ENCODE measurements around the gene NEURL1B. TPM values are rescaled to one million over a fixed set of nuclear protein-coding genes. Genes with fewer than 3 reads are reported as not detected.

NEURL1B gene
- total and polyA plus RNA-seq, 2 donors: 4.7 to 5.3 TPM

DNA sequence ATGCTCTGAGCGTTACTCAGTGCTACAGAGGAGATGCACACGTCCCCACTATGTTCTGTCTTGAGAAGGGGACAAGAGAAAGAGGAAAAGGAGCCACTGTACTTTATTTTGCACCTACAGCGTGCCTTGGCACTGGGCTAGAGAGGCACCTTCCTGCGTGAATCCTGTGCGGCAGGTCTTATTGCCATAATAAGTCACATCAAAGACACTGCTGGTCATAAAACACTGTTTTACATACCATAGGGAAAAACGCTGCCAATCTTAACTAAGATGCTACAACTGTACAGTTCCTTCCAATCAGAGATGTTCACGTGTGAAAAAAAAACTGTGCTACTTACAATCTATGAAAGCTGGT lies 48.1 kb downstream of the NEURL1B start:
- peaks cover 0 to 5% of the 10 kb centered on the region in 2 donors for H3K36me3 ChIP-seq (ENCODE audit: control insufficient read depth in 2 of 2, insufficient read depth in 2 of 2, low read length in 1 of 2)
- no peak overlapping the region for H3K4me3 ChIP-seq (ENCODE audit: low read length in 2 of 2)
- peaks cover 0 to 3% of the 10 kb centered on the region in 2 donors for H3K27me3 ChIP-seq (ENCODE audit: control insufficient read depth in 2 of 2, insufficient read depth in 1 of 2, low read length in 1 of 2)
- 39% methylated on average over 7 of the region's 7 CpGs for WGBS
- H3K4me1 ChIP-seq (ENCODE audit: control insufficient read depth in 2 of 2, insufficient read depth in 2 of 2, low read length in 2 of 2): peaks cover 6 to 28% of the 10 kb centered on the region in 2 donors
- H3K27ac ChIP-seq (ENCODE audit: low read depth in 1 of 2, low read length in 1 of 2): peak overlapping the region; percentile 81 to 84
- H3K9me3 ChIP-seq (ENCODE audit: control insufficient read depth in 2 of 2, insufficient read depth in 1 of 2, low read length in 1 of 2): no peaks in the 10 kb centered on the region
- no peak for DNase-seq (ENCODE audit: low read depth in 6 of 9, low spot score in 9 of 9)

- WGBS: 88% methylated on average over 10 of the region's 10 CpGs
- Histone ChIP-seq H3K4me3 (ENCODE audit: low read length in 2 of 2) (no peak overlapping the region), H3K4me1 (ENCODE audit: control insufficient read depth in 2 of 2, insufficient read depth in 2 of 2, low read length in 2 of 2) (peaks cover 6 to 28% of the 10 kb centered on the region in 2 donors), H3K27ac (ENCODE audit: low read depth in 1 of 2, low read length in 1 of 2) (no peak overlapping the region), H3K9me3 (ENCODE audit: control insufficient read depth in 2 of 2, insufficient read depth in 1 of 2, low read length in 1 of 2) (no peaks in the 10 kb centered on the region), H3K36me3 (ENCODE audit: control insufficient read depth in 2 of 2, insufficient read depth in 2 of 2, low read length in 1 of 2) (peaks cover 0 to 5% of the 10 kb centered on the region in 2 donors), H3K27me3 (ENCODE audit: control insufficient read depth in 2 of 2, insufficient read depth in 1 of 2, low read length in 1 of 2) (no peaks in the 10 kb centered on the region)
- no peak for DNase-seq (ENCODE audit: low read depth in 6 of 9, low spot score in 9 of 9)
Observed at GRCh38 chr5:172689801-172690200, 48.7 kb downstream of the NEURL1B start.

GRCh38 chr5:172690258-172691075 lies 49.4 kb downstream of the NEURL1B start:
- Histone ChIP-seq H3K9me3 (ENCODE audit: control insufficient read depth in 2 of 2, insufficient read depth in 1 of 2, low read length in 1 of 2) (no peaks in the 10 kb centered on the region), H3K27me3 (ENCODE audit: control insufficient read depth in 2 of 2, insufficient read depth in 1 of 2, low read length in 1 of 2) (no peaks in the 10 kb centered on the region), H3K4me3 (ENCODE audit: low read length in 2 of 2) (no peak overlapping the region), H3K27ac (ENCODE audit: low read depth in 1 of 2, low read length in 1 of 2) (no peak overlapping the region), H3K36me3 (ENCODE audit: control insufficient read depth in 2 of 2, insufficient read depth in 2 of 2, low read length in 1 of 2) (peaks cover 0 to 5% of the 10 kb centered on the region in 2 donors), H3K4me1 (ENCODE audit: control insufficient read depth in 2 of 2, insufficient read depth in 2 of 2, low read length in 2 of 2) (peaks cover 6 to 34% of the 10 kb centered on the region in 2 donors)
- DNase-seq (ENCODE audit: low read depth in 6 of 9, low spot score in 9 of 9): no peak
- 94% methylated on average over 24 of the region's 24 CpGs for WGBS

GRCh38 chr5:172691886-172692285 lies 50.8 kb downstream of the NEURL1B start:
- WGBS: 95% methylated on average over 7 of the region's 7 CpGs
- no peak for DNase-seq (ENCODE audit: low read depth in 6 of 9, low spot score in 9 of 9)
- Histone ChIP-seq H3K4me3 (ENCODE audit: low read length in 2 of 2) (no peak overlapping the region), H3K4me1 (ENCODE audit: control insufficient read depth in 2 of 2, insufficient read depth in 2 of 2, low read length in 2 of 2) (peaks cover 11 to 42% of the 10 kb centered on the region in 2 donors), H3K36me3 (ENCODE audit: control insufficient read depth in 2 of 2, insufficient read depth in 2 of 2, low read length in 1 of 2) (peaks cover 0 to 5% of the 10 kb centered on the region in 2 donors), H3K9me3 (ENCODE audit: control insufficient read depth in 2 of 2, insufficient read depth in 1 of 2, low read length in 1 of 2) (no peaks in the 10 kb centered on the region), H3K27ac (ENCODE audit: low read depth in 1 of 2, low read length in 1 of 2) (no peak overlapping the region), H3K27me3 (ENCODE audit: control insufficient read depth in 2 of 2, insufficient read depth in 1 of 2, low read length in 1 of 2) (no peaks in the 10 kb centered on the region)

DNA sequence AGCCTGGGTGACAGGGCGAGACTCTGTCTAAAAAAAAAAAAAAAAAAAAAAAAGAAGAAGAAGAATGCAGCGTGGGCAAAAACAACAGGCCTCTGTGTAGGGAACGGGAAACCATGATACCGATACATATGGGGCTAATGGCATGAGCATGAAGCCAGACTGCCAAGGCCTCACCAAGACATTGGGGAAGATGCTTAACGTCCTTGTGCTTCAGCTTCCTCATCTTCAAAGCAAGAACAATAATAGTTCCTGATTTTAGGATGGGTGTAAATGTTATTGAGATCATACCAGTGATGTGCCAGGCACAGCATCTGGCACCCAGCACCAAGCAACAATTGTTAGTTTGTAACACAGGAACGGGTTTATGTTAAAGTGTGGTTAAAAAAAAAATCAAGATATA lies 51.4 kb downstream of the NEURL1B start:
- Histone ChIP-seq H3K27ac (ENCODE audit: low read depth in 1 of 2, low read length in 1 of 2) (no peak overlapping the region), H3K27me3 (ENCODE audit: control insufficient read depth in 2 of 2, insufficient read depth in 1 of 2, low read length in 1 of 2) (no peaks in the 10 kb centered on the region), H3K9me3 (ENCODE audit: control insufficient read depth in 2 of 2, insufficient read depth in 1 of 2, low read length in 1 of 2) (no peaks in the 10 kb centered on the region), H3K4me1 (ENCODE audit: control insufficient read depth in 2 of 2, insufficient read depth in 2 of 2, low read length in 2 of 2) (peaks cover 15 to 46% of the 10 kb centered on the region in 2 donors), H3K4me3 (ENCODE audit: low read length in 2 of 2) (no peak overlapping the region), H3K36me3 (ENCODE audit: control insufficient read depth in 2 of 2, insufficient read depth in 2 of 2, low read length in 1 of 2) (peaks cover 0 to 5% of the 10 kb centered on the region in 2 donors)
- WGBS: 91% methylated on average over 6 of the region's 6 CpGs
- DNase-seq (ENCODE audit: low read depth in 6 of 9, low spot score in 9 of 9): no peak

DNA sequence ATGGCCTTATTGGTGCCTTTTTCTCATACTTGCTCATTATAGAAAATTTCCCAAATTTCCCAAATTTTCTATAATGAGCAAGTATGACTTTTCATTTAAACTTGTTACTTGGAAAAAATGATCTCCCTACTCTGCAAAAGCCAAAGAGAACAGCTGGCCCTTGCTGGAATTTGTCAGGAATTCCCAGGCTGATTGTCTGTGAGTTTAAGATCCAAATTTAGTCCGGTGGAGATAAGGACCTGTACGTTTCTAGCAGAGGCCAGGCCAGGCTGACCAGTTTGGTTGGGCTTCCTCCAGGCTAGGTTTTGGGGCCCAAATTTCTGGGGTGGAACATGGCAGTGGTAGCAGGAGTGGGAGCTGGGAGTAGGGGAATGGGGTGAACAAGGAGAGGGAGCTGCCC lies 51.9 kb downstream of the NEURL1B start:
- Histone ChIP-seq H3K27ac (ENCODE audit: low read depth in 1 of 2, low read length in 1 of 2) (no peak overlapping the region), H3K27me3 (ENCODE audit: control insufficient read depth in 2 of 2, insufficient read depth in 1 of 2, low read length in 1 of 2) (no peaks in the 10 kb centered on the region), H3K4me1 (ENCODE audit: control insufficient read depth in 2 of 2, insufficient read depth in 2 of 2, low read length in 2 of 2) (peaks cover 13 to 41% of the 10 kb centered on the region in 2 donors), H3K4me3 (ENCODE audit: low read length in 2 of 2) (no peak overlapping the region), H3K36me3 (ENCODE audit: control insufficient read depth in 2 of 2, insufficient read depth in 2 of 2, low read length in 1 of 2) (peaks cover 0 to 5% of the 10 kb centered on the region in 2 donors), H3K9me3 (ENCODE audit: control insufficient read depth in 2 of 2, insufficient read depth in 1 of 2, low read length in 1 of 2) (no peaks in the 10 kb centered on the region)
- DNase-seq (ENCODE audit: low read depth in 6 of 9, low spot score in 9 of 9): no peak
- WGBS: 98% methylated on average over 2 of the region's 2 CpGs

DNA sequence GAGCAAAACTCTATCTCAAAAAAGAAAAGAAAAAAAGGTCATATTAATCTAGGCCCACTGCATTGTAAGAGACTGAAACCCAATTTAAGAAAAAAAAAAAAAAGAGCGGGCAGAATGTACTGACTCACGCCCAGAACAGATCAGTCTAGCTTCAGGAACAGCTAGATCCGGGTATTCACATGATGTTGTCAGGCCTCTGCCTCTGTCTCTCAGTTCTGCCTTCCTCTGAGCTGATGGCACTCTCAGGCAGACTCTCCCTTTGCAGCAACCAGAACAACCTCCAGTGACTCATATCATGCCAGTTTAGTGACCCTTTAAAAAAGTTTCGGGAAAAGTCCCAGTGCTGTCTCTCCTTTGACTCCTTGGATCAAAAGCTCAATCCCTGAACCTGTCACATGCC lies 53.0 kb downstream of the NEURL1B start:
- WGBS: 95% methylated on average over 4 of the region's 4 CpGs
- DNase-seq (ENCODE audit: low read depth in 6 of 9, low spot score in 9 of 9): no peak
- H3K27me3 ChIP-seq (ENCODE audit: control insufficient read depth in 2 of 2, insufficient read depth in 1 of 2, low read length in 1 of 2): peaks cover 0 to 3% of the 10 kb centered on the region in 2 donors
- no peaks in the 10 kb centered on the region for H3K9me3 ChIP-seq (ENCODE audit: control insufficient read depth in 2 of 2, insufficient read depth in 1 of 2, low read length in 1 of 2)
- peaks cover 0 to under 1% of the 10 kb centered on the region in 2 donors for H3K36me3 ChIP-seq (ENCODE audit: control insufficient read depth in 2 of 2, insufficient read depth in 2 of 2, low read length in 1 of 2)
- peak overlapping the region in 1 of 2 donors; percentile 3 for H3K27ac ChIP-seq (ENCODE audit: low read depth in 1 of 2, low read length in 1 of 2)
- H3K4me1 ChIP-seq (ENCODE audit: control insufficient read depth in 2 of 2, insufficient read depth in 2 of 2, low read length in 2 of 2): peaks cover 9 to 31% of the 10 kb centered on the region in 2 donors
- H3K4me3 ChIP-seq (ENCODE audit: low read length in 2 of 2): no peak overlapping the region

DNA sequence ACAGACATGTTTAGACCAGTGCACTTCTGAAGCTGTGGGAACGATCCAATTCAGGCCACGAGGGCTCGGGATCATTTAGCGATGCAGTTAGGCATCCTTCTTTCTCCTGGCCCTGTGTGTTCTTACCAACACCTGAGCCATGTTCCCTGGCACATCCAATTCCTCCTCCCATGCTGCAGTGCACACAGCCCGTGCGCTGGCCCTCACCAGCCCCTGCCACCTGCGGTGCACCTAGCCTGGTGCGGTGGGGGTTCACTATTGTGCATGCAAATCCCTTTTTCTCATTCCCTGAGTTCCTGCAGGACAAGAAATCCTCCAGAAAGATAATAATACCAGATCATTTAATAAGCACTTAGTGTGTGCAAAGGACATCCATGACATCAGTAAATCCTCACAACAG lies 53.5 kb downstream of the NEURL1B start:
- no peak for DNase-seq (ENCODE audit: low read depth in 6 of 9, low spot score in 9 of 9)
- no peaks in the 10 kb centered on the region for H3K9me3 ChIP-seq (ENCODE audit: control insufficient read depth in 2 of 2, insufficient read depth in 1 of 2, low read length in 1 of 2)
- no peaks in the 10 kb centered on the region for H3K36me3 ChIP-seq (ENCODE audit: control insufficient read depth in 2 of 2, insufficient read depth in 2 of 2, low read length in 1 of 2)
- WGBS: 96% methylated on average over 8 of the region's 8 CpGs
- no peak overlapping the region for H3K4me3 ChIP-seq (ENCODE audit: low read length in 2 of 2)
- peaks cover 9 to 26% of the 10 kb centered on the region in 2 donors for H3K4me1 ChIP-seq (ENCODE audit: control insufficient read depth in 2 of 2, insufficient read depth in 2 of 2, low read length in 2 of 2)
- no peak overlapping the region for H3K27ac ChIP-seq (ENCODE audit: low read depth in 1 of 2, low read length in 1 of 2)
- H3K27me3 ChIP-seq (ENCODE audit: control insufficient read depth in 2 of 2, insufficient read depth in 1 of 2, low read length in 1 of 2): peaks cover 0 to 4% of the 10 kb centered on the region in 2 donors

DNA sequence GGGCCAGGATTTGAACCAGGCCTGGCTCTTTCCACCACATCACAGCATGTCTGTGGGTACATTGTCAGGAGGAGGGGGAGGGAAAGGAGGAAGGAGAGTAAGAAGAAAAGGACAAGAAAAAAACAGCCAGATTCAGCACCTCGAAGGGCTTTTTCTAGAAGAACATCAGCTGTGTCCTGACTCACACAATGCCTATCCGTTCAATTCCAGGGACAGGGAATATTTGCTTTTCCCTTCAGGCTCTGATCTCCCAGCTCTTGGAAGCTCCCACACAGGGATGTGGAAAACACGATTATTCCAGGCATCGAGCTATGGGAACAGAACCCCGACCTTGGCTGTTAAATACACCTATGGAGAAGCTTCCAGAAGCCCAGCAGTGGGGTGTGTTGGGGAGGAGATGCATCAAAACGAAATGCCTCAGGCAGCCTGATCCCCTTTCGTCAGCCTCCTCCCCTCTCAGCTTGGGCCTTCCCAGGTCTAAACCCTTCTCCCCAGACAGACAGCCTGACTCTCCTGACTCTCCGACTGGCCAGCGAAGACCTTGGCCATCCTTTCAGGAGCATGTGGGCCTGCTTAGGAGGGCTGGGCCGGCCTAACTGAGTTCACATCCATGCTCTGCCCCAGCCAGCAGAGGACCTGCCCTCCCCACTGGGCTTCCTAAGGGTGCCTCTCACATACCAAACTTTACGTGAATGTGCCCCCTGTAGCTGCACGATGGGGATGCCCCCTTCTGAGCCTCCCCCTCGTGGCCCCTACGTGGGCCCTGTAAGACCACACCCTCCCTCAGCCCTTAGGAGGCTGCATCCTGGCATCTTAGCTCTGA lies 54.4 kb downstream of the NEURL1B start:
- 82% methylated on average over 14 of the region's 14 CpGs for WGBS

More for the DNA sequence above, 54.4 kb downstream of the NEURL1B start:
- H3K36me3 ChIP-seq (ENCODE audit: control insufficient read depth in 2 of 2, insufficient read depth in 2 of 2, low read length in 1 of 2): no peaks in the 10 kb centered on the region
- no peaks in the 10 kb centered on the region for H3K9me3 ChIP-seq (ENCODE audit: control insufficient read depth in 2 of 2, insufficient read depth in 1 of 2, low read length in 1 of 2)
- peaks cover 0 to 12% of the 10 kb centered on the region in 2 donors for H3K27me3 ChIP-seq (ENCODE audit: control insufficient read depth in 2 of 2, insufficient read depth in 1 of 2, low read length in 1 of 2)
- H3K4me3 ChIP-seq (ENCODE audit: low read length in 2 of 2): no peak overlapping the region
- no peak overlapping the region for H3K27ac ChIP-seq (ENCODE audit: low read depth in 1 of 2, low read length in 1 of 2)
- DNase-seq (ENCODE audit: low read depth in 6 of 9, low spot score in 9 of 9): no peak
- peaks cover 9 to 25% of the 10 kb centered on the region in 2 donors for H3K4me1 ChIP-seq (ENCODE audit: control insufficient read depth in 2 of 2, insufficient read depth in 2 of 2, low read length in 2 of 2)
